GM12878 (cell line): ENCODE data around the gene TMEM175. TPM values are rescaled to one million over a fixed set of nuclear protein-coding genes. Genes with fewer than 3 reads are reported as not detected.

ENCODE experiments used
- ASH2L ChIP-seq: fragments of 300-600, 200-600 bp; sonication (generic); IDR thresholded peaks from 2 replicates; pipeline ENCODE4 v1.6.1; 2017; ENCODE audit warnings: low read depth, mild to moderate bottlenecking, borderline replicate concordance
- BRCA1 ChIP-seq: IDR thresholded peaks from 2 replicates; pipeline ENCODE4 v1.6.1; 2011; ENCODE audit warnings: low read depth, low read length, improper control_type of control experiment
- CBX3 ChIP-seq: fragments of 200-600 bp; sonication (generic); IDR thresholded peaks from 2 replicates; pipeline ENCODE4 v1.6.1; 2016; ENCODE audit warnings: low read depth, borderline replicate concordance
- CEBPB ChIP-seq, 2 experiments: fragments of 150-350 bp in 1 of 2; IDR thresholded peaks; 2 replicates each; pipeline ENCODE4 v1.6.1; 2012 to 2014; ENCODE audit warnings: low read depth in 2 of 2, low read length in 2 of 2, borderline replicate concordance in 1 of 2, inconsistent platforms in 1 of 2
- CHD4 ChIP-seq: fragments of 200-600 bp; sonication (generic); IDR thresholded peaks from 2 replicates; pipeline ENCODE4 v1.6.1; 2016; ENCODE audit warnings: mild to moderate bottlenecking
- CREM ChIP-seq: IDR thresholded peaks from 2 replicates; pipeline ENCODE4 v1.6.1; 2014; ENCODE audit warnings: antibody characterized with exemption, low read depth
- EP300 ChIP-seq, 2 experiments: fragments of 150-350 bp in 1 of 2; IDR thresholded peaks; 2 replicates each; pipeline ENCODE4 v1.6.1; 2011 to 2012; ENCODE audit warnings: low read depth in 2 of 2, low read length in 2 of 2, borderline replicate concordance in 1 of 2, improper control_type of control experiment in 1 of 2, inconsistent platforms in 1 of 2; ENCODE audit not compliant: control insufficient read depth in 1 of 2
- ESRRA ChIP-seq: IDR thresholded peaks from 2 replicates; pipeline ENCODE4 v1.6.1; 2012; ENCODE audit warnings: mild to moderate bottlenecking, low read length, improper control_type of control experiment
- JUND ChIP-seq: IDR thresholded peaks from 2 replicates; pipeline ENCODE4 v1.6.1; 2012; ENCODE audit warnings: low read depth, mild to moderate bottlenecking, low read length, improper control_type of control experiment, moderate library complexity
- KLF5 ChIP-seq: fragments of 450-650 bp; IDR thresholded peaks from 2 replicates; pipeline ENCODE4 v1.6.1; 2014; ENCODE audit warnings: mild to moderate bottlenecking; ENCODE audit not compliant: partially characterized antibody
- MEF2A ChIP-seq: IDR thresholded peaks from 2 replicates; pipeline ENCODE4 v1.6.1; 2011; ENCODE audit warnings: low read depth, mild to moderate bottlenecking, low read length, moderate library complexity; ENCODE audit not compliant: insufficient read depth
- NR2F1 ChIP-seq: fragments of 450-650 bp; conservative IDR thresholded peaks from 2 replicates; pipeline ENCODE4 v1.6.1; 2017; ENCODE audit warnings: mild to moderate bottlenecking
- RFX5 ChIP-seq: IDR thresholded peaks from 2 replicates; pipeline ENCODE4 v1.6.1; 2011; ENCODE audit warnings: low read depth, low read length, improper control_type of control experiment
- SPI1 ChIP-seq: IDR thresholded peaks from 2 replicates; pipeline ENCODE4 v1.6.1; 2011; ENCODE audit warnings: low read depth, mild to moderate bottlenecking, low read length, moderate library complexity, borderline replicate concordance; ENCODE audit not compliant: insufficient read depth
- SRF ChIP-seq, 2 experiments: IDR thresholded peaks; 2 replicates each; pipeline ENCODE4 v1.6.1; 2011; ENCODE audit warnings: low read depth in 2 of 2, low read length in 2 of 2, mild to moderate bottlenecking in 1 of 2, moderate library complexity in 1 of 2
- TAF1 ChIP-seq: IDR thresholded peaks from 2 replicates; pipeline ENCODE4 v1.6.1; 2011; ENCODE audit warnings: mild to moderate bottlenecking, low read depth, low read length, borderline replicate concordance
- TBL1XR1 ChIP-seq: IDR thresholded peaks from 2 replicates; pipeline ENCODE4 v1.6.1; 2012; ENCODE audit warnings: low read depth, low read length, improper control_type of control experiment
- polyA plus RNA-seq, 11 experiments: library from polyadenylated mRNA; depleted of rRNA in 4 of 11; unstranded in 6 of 11; stranded (reverse) in 5 of 11; fragments of >200 nt; fragmentation: Nextera tagmentation in 4 of 11; fragmentation: Illumina TruSeq in 1 of 11; extraction: Ambion mirVana in 4 of 11; extraction: Trizol in 1 of 11; gene quantifications; 1 replicate in 1 of 11; 2 replicates in 10 of 11; pipeline versions ENCODE4 v1.2.1 to v1.2.3, GENCODE V29; 2011 to 2016; ENCODE audit warnings: inconsistent platforms in 2 of 11, missing spikeins in 2 of 11, low read depth in 1 of 11
- total RNA-seq, 4 experiments: library from RNA; depleted of rRNA in 3 of 4; stranded (reverse); fragments of >200 nt in 3 of 4; fragmentation: Illumina TruSeq in 1 of 4; extraction: Trizol in 1 of 4; gene quantifications; 2 replicates each; pipeline versions ENCODE4 v1.2.1 to v1.2.3, GENCODE V29; 2013 to 2021
- TF ChIP-seq, protein P1 (sequence below): fragments of 450-650 bp; formaldehyde crosslinking; IDR thresholded peaks from 2 replicates; pipeline ENCODE4 v1.5.0; 2022; ENCODE audit warnings: mild to moderate bottlenecking, missing genetic modification characterization
- TF ChIP-seq, protein P2 (sequence below): fragments of 450-650 bp; formaldehyde crosslinking; IDR thresholded peaks from 2 replicates; pipeline ENCODE4 v1.4.0; 2022; ENCODE audit warnings: mild to moderate bottlenecking, moderate library complexity
- TF ChIP-seq, protein P3 (sequence below): IDR thresholded peaks from 2 replicates; pipeline ENCODE4 v1.6.1; 2011; ENCODE audit warnings: borderline replicate concordance, low read depth, mild to moderate bottlenecking, moderate library complexity, low read length; ENCODE audit not compliant: insufficient read depth, poor library complexity, severe bottlenecking

Gene TMEM175
- total and polyA plus RNA-seq, 10 of the 15 experiments (the other 5 are each of a cell fraction or from before 2014, with no cell fraction given): 0.11 to 39.5 (median 22.3) TPM

DNA sequence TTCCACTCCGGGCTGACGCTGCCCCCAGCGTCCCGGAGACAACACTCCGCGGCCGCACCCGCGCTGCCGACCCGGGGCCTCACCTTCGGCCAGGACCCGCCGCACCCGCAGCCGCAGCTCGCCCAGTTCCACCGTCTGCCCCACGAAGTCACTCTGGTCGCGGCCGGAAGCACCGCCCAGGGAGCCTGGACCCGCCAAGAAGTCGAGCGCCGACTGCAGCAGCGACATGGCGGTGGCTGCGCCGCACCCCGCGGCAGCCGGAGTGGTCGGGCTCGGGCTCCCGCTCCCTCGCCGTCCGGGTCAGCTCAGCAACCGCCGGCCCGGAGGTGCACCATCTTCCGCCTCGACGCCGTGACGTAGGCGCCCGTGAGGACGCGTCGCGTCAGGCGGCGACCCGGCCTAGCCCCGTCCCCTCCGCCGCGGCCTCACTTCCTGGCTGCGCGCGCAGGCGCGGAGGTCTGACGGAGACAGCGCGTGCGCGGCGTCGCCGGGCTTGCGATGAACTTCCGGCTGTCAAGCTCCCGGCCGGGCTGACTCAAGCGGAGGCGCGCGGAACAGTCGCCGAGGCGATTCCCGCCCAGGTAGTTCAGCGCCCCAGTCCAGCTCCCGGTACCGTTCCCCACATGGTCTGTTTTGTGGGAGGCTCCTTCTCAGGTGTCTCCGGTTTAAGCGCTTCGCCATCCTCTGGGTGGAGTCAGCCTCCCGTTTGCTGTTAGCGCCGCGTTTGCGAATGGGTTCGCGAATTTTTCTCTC lies at the start of gene TMEM175, which contains the start of gene GAK (continued):
- TF ChIP-seq, protein P1, sequence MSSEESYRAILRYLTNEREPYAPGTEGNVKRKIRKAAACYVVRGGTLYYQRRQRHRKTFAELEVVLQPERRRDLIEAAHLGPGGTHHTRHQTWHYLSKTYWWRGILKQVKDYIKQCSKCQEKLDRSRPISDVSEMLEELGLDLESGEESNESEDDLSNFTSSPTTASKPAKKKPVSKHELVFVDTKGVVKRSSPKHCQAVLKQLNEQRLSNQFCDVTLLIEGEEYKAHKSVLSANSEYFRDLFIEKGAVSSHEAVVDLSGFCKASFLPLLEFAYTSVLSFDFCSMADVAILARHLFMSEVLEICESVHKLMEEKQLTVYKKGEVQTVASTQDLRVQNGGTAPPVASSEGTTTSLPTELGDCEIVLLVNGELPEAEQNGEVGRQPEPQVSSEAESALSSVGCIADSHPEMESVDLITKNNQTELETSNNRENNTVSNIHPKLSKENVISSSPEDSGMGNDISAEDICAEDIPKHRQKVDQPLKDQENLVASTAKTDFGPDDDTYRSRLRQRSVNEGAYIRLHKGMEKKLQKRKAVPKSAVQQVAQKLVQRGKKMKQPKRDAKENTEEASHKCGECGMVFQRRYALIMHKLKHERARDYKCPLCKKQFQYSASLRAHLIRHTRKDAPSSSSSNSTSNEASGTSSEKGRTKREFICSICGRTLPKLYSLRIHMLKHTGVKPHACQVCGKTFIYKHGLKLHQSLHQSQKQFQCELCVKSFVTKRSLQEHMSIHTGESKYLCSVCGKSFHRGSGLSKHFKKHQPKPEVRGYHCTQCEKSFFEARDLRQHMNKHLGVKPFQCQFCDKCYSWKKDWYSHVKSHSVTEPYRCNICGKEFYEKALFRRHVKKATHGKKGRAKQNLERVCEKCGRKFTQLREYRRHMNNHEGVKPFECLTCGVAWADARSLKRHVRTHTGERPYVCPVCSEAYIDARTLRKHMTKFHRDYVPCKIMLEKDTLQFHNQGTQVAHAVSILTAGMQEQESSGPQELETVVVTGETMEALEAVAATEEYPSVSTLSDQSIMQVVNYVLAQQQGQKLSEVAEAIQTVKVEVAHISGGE: no peak
- TF ChIP-seq CEBPB (IDR thresholded peaks at IDR 0.05; ENCODE audit: borderline replicate concordance in 1 of 2, low read depth in 2 of 2, low read length in 2 of 2) (no peak), EP300 (IDR thresholded peaks at IDR 0.05; ENCODE audit: borderline replicate concordance in 1 of 2, control insufficient read depth in 1 of 2, low read depth in 2 of 2, low read length in 2 of 2) (no peak), JUND (no peak), NR2F1 (peak; percentile 70), TBL1XR1 (no peak), CBX3 (no peak), BRCA1 (no peak), TAF1 (peak; percentile 84; the same call in 1 of the 2 replicates), RFX5 (peak; percentile 68; the same call in 1 of the 2 replicates), CREM (peak; percentile 93), MEF2A (no peak), KLF5 (peak; percentile 44), ASH2L (no peak), CHD4 (no peak), SRF (IDR thresholded peaks at IDR 0.05; ENCODE audit: low read depth in 2 of 2, low read length in 2 of 2) (peak in 1 of 2 experiments; percentile 42; a peak in 1 of 4 replicates), ESRRA (no peak), SPI1 (peak; percentile 62)
- TF ChIP-seq, protein P2, sequence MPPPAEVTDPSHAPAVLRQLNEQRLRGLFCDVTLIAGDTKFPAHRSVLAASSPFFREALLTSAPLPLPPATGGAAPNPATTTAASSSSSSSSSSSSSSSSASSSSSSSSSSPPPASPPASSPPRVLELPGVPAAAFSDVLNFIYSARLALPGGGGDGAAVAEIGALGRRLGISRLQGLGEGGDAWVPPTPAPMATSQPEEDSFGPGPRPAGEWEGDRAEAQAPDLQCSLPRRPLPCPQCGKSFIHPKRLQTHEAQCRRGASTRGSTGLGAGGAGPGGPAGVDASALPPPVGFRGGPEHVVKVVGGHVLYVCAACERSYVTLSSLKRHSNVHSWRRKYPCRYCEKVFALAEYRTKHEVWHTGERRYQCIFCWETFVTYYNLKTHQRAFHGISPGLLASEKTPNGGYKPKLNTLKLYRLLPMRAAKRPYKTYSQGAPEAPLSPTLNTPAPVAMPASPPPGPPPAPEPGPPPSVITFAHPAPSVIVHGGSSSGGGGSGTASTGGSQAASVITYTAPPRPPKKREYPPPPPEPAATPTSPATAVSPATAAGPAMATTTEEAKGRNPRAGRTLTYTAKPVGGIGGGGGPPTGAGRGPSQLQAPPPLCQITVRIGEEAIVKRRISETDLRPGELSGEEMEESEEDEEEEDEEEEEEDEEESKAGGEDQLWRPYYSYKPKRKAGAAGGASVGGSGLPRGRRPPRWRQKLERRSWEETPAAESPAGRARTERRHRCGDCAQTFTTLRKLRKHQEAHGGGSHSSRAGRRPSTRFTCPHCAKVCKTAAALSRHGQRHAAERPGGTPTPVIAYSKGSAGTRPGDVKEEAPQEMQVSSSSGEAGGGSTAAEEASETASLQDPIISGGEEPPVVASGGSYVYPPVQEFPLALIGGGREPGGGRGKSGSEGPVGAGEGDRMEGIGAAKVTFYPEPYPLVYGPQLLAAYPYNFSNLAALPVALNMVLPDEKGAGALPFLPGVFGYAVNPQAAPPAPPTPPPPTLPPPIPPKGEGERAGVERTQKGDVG (CRISPR knock-in tag): no peak
- TF ChIP-seq, protein P3, sequence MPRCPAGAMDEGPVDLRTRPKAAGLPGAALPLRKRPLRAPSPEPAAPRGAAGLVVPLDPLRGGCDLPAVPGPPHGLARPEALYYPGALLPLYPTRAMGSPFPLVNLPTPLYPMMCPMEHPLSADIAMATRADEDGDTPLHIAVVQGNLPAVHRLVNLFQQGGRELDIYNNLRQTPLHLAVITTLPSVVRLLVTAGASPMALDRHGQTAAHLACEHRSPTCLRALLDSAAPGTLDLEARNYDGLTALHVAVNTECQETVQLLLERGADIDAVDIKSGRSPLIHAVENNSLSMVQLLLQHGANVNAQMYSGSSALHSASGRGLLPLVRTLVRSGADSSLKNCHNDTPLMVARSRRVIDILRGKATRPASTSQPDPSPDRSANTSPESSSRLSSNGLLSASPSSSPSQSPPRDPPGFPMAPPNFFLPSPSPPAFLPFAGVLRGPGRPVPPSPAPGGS: no peak
